B cell (primary cell): ENCODE measurements around the gene KCNT1.

Experiments used
- EZH2 ChIP-seq: IDR thresholded peaks from 2 replicates; pipeline ENCODE4 v1.6.1; 2012; ENCODE audit warnings: borderline replicate concordance, low read depth, mild to moderate bottlenecking, moderate library complexity, low read length; ENCODE audit not compliant: insufficient read depth, poor library complexity, severe bottlenecking
- TF ChIP-seq, protein P1 (sequence below): fragments of 200-600 bp; IDR thresholded peaks from one replicate; pipeline ENCODE4 v1.8.0; 2022; ENCODE audit warnings: antibody characterized with exemption, mild to moderate bottlenecking

DNA sequence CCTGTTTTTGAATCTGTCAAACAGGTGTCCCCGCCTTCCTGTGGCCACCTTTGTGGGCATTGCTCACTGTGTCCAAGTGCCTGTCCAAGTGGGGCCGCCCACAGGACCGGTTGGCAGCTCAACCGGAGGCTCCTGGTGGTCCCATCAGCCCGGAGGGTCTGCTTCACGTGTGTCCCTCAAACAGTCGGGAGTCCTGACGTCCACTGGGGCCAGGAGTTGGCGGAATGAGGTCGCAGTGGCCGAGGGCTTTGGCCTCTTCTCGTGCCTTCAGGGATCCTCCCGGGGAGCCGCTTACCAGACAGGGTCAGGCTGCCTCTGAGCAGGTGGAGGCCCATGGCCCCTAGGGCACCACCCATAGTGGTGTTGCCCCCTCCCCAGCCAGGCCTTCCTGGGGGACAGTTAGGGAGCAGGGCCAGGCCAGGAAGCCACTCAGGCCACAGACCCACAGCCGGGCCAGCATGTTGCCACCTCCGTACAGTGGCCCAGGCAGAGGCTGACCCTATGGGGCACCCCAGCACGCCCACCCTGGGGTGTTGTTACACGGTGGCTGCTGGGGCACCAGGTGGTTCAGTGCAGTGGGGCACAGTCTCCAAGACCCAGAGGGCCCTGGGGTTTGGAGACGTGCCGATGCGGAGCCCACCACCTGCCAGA is 69.5 kb downstream of the KCNT1 start:
- TF ChIP-seq EZH2 = no peak
- TF ChIP-seq, protein P1, sequence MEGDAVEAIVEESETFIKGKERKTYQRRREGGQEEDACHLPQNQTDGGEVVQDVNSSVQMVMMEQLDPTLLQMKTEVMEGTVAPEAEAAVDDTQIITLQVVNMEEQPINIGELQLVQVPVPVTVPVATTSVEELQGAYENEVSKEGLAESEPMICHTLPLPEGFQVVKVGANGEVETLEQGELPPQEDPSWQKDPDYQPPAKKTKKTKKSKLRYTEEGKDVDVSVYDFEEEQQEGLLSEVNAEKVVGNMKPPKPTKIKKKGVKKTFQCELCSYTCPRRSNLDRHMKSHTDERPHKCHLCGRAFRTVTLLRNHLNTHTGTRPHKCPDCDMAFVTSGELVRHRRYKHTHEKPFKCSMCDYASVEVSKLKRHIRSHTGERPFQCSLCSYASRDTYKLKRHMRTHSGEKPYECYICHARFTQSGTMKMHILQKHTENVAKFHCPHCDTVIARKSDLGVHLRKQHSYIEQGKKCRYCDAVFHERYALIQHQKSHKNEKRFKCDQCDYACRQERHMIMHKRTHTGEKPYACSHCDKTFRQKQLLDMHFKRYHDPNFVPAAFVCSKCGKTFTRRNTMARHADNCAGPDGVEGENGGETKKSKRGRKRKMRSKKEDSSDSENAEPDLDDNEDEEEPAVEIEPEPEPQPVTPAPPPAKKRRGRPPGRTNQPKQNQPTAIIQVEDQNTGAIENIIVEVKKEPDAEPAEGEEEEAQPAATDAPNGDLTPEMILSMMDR = no peak
